ENCODE measurements around the gene AGBL5. TPM values are rescaled to one million over a fixed set of nuclear protein-coding genes. Genes with fewer than 3 reads are reported as not detected.

Gene AGBL5
- total and polyA plus RNA-seq, 9 of the 15 experiments (the other 6 are each of a cell fraction or from before 2014, with no cell fraction given) = 3.3 to 52.7 (median 26.2) TPM

- H3K27me3 ChIP-seq (ENCODE audit: control insufficient read depth in 2 of 2, insufficient read depth in 2 of 2, low read length in 2 of 2) = no peaks in the 10 kb centered on the region
- peak overlapping the region; percentile 64 for H3K27ac ChIP-seq (ENCODE audit: extremely low read depth, low read depth, low read length)
- ATAC-seq = peak; percentile 75
- peaks cover 39% of the 10 kb centered on the region for H3K36me3 ChIP-seq (ENCODE audit: control insufficient read depth, insufficient read depth, low read length)
- H3K79me2 ChIP-seq (ENCODE audit: control insufficient read depth, insufficient read depth, low read length) = peaks cover 39% of the 10 kb centered on the region
- H3K4me3 ChIP-seq = no peak overlapping the region
- POLR2A ChIA-PET = interaction anchor here (0.5 to 3.1 kb wide), 9 partner anchors 9 to 299 kb away, joined by 3 to 18 read pairs (median 4); partner anchors contain the start of gene TMEM214
- H4K20me1 ChIP-seq (replicated peaks; ENCODE audit: control insufficient read depth, insufficient read depth, low read length) = 0 out of 2 replicates have a peak, but pooled peaks cover 7% of the 10 kb centered on the region
- H3K9me1 ChIP-seq (ENCODE audit: control insufficient read depth, insufficient read depth, low read length) = no peaks in the 10 kb centered on the region
- CTCF ChIA-PET (ENCODE audit: low intra/inter-chr PET ratio) = interaction anchor here (6.8 kb wide), 1 partner anchor 58 kb away, joined by 65 read pairs; no protein-coding TSS in a partner anchor
- no peak overlapping the region for H2AFZ ChIP-seq (ENCODE audit: low read depth, low read length)
- intact Hi-C loops (cut with micrococcal nuclease) = loop anchor here (1.0 to 10.0 kb wide), 6 partner anchors 12 to 255 kb away; partner anchors contain the start of genes KHK, SLC35F6 and TMEM214
- DNase-seq (ENCODE audit: extremely low read depth in 1 of 4, low spot score in 3 of 4) = peak; percentile 80 to 96 (median 84)
- peak overlapping the region; percentile 22 to 33; a peak in 3 of 4 replicates for H3K9ac ChIP-seq (ENCODE audit: insufficient read depth in 1 of 2, low read depth in 2 of 2, low read length in 2 of 2)
- H3K9me3 ChIP-seq (replicated peaks; ENCODE audit: control insufficient read depth, insufficient read depth, low read depth, low read length) = no peaks in the 10 kb centered on the region
- peaks cover 53 to 59% of the 10 kb centered on the region in 2 experiments for H3K4me1 ChIP-seq (replicated peaks in 1 of 2; ENCODE audit: control insufficient read depth in 2 of 2, insufficient read depth in 2 of 2, low read length in 2 of 2)
- BruUV-seq (replicated peaks) = no TSS peak
- H3K4me2 ChIP-seq (ENCODE audit: insufficient read depth, low read length) = peak overlapping the region; percentile 70
- WGBS (ENCODE audit: insufficient coverage, low coverage, missing lambda C conversion rate) = 2% methylated on average over 9 of the region's 9 CpGs
- in situ Hi-C loops (cut with MboI) = loop anchor here (5.0 kb wide), 1 partner anchor 178 kb away; no protein-coding TSS in a partner anchor
- FAIRE-seq = peak; percentile 97
- TF ChIP-seq NFE2 (IDR thresholded peaks at IDR 0.05; ENCODE audit: low read depth) (peak; percentile 31; the same call in 1 of the 2 replicates), SMARCB1 (IDR thresholded peaks at IDR 0.05; ENCODE audit: insufficient read length, low read depth) (no peak), ZBTB5 (IDR thresholded peaks at IDR 0.05) (no peak), CTBP1 (IDR thresholded peaks at IDR 0.05; ENCODE audit: borderline replicate concordance) (peak; percentile 76), CBX1 (IDR thresholded peaks at IDR 0.05; ENCODE audit: low read depth) (no peak), COPS2 (conservative IDR thresholded peaks at IDR 0.05) (no peak), NR1H2 (CRISPR knock-in tag; IDR thresholded peaks at IDR 0.05) (0 out of 2 replicates have a peak, but pooled peaks have one; percentile 14), NCOA4 (IDR thresholded peaks at IDR 0.05; ENCODE audit: partially characterized antibody) (no peak), ELF4 (CRISPR knock-in tag; IDR thresholded peaks at IDR 0.05) (peak; percentile 7; the same call in 1 of the 2 replicates), MEIS2 (IDR thresholded peaks at IDR 0.05; ENCODE audit: partially characterized antibody) (peak; percentile 93), TAF15 (IDR thresholded peaks at IDR 0.05; ENCODE audit: low read depth, low read length) (no peak)
- TF ChIP-seq, protein P1, sequence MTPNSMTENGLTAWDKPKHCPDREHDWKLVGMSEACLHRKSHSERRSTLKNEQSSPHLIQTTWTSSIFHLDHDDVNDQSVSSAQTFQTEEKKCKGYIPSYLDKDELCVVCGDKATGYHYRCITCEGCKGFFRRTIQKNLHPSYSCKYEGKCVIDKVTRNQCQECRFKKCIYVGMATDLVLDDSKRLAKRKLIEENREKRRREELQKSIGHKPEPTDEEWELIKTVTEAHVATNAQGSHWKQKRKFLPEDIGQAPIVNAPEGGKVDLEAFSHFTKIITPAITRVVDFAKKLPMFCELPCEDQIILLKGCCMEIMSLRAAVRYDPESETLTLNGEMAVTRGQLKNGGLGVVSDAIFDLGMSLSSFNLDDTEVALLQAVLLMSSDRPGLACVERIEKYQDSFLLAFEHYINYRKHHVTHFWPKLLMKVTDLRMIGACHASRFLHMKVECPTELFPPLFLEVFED (CRISPR knock-in tag; conservative IDR thresholded peaks at IDR 0.05) = no peak
- TF ChIP-seq, protein P2, sequence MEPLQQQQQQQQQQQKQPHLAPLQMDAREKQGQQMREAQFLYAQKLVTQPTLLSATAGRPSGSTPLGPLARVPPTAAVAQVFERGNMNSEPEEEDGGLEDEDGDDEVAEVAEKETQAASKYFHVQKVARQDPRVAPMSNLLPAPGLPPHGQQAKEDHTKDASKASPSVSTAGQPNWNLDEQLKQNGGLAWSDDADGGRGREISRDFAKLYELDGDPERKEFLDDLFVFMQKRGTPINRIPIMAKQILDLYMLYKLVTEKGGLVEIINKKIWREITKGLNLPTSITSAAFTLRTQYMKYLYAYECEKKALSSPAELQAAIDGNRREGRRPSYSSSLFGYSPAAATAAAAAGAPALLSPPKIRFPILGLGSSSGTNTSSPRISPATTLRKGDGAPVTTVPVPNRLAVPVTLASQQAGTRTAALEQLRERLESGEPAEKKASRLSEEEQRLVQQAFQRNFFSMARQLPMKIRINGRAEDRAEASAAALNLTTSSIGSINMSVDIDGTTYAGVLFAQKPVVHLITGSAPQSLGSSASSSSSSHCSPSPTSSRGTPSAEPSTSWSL (CRISPR knock-in tag; IDR thresholded peaks at IDR 0.05; ENCODE audit: borderline replicate concordance) = no peak
- TF ChIP-seq, protein P3, sequence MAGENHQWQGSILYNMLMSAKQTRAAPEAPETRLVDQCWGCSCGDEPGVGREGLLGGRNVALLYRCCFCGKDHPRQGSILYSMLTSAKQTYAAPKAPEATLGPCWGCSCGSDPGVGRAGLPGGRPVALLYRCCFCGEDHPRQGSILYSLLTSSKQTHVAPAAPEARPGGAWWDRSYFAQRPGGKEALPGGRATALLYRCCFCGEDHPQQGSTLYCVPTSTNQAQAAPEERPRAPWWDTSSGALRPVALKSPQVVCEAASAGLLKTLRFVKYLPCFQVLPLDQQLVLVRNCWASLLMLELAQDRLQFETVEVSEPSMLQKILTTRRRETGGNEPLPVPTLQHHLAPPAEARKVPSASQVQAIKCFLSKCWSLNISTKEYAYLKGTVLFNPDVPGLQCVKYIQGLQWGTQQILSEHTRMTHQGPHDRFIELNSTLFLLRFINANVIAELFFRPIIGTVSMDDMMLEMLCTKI (IDR thresholded peaks at IDR 0.05; ENCODE audit: partially characterized antibody) = no peak
Measured at GRCh38 chr2:27019931-27020855, 31.3 kb upstream of the AGBL5 start.
